Mesodermal cell (in vitro differentiated cells): ENCODE measurements around the gene SLC6A8.
"Not testable (repeated sequence)": the region's sequence is repeated elsewhere in the genome, so short reads cannot be mapped to it uniquely, and the experiment has no call there.

Experiments
- H3K27ac ChIP-seq: 2 replicates; pipeline ENCODE4 v1.7.0; 2013; ENCODE audit warnings: mild to moderate bottlenecking, low read depth, low read length, moderate library complexity; ENCODE audit not compliant: severe bottlenecking
- H3K36me3 ChIP-seq: 2 replicates; pipeline ENCODE4 v1.7.1; 2013; ENCODE audit warnings: mild to moderate bottlenecking, low read length, moderate library complexity; ENCODE audit not compliant: control insufficient read depth, insufficient read depth
- H3K4me1 ChIP-seq: one replicate; pipeline ENCODE4 v1.7.1; 2013; ENCODE audit warnings: mild to moderate bottlenecking, low read length; ENCODE audit not compliant: insufficient read depth, control insufficient read depth, poor library complexity, severe bottlenecking
- H3K4me3 ChIP-seq: 2 replicates; pipeline ENCODE4 v1.7.0; 2013; ENCODE audit warnings: low read length, control low read depth, mild to moderate bottlenecking; ENCODE audit not compliant: insufficient read depth, poor library complexity, severe bottlenecking; ENCODE audit errors: extremely low read depth
- H3K9me3 ChIP-seq: 2 replicates; pipeline ENCODE4 v1.7.1; 2013; ENCODE audit warnings: mild to moderate bottlenecking, low read length, moderate library complexity; ENCODE audit not compliant: control insufficient read depth
- WGBS, 2 experiments: methylation state at CpG; one replicate each; pipeline ENCODE4 v1.1.5; 2013; ENCODE audit warnings: missing lambda C conversion rate in 2 of 2; ENCODE audit not compliant: insufficient coverage in 2 of 2; 5-methylcytosine and 5-hydroxymethylcytosine counted together

The SLC6A8 gene

GRCh38 chrX:153690466-153690865 is 2.7 kb downstream of the SLC6A8 start:
- H3K9me3 ChIP-seq, result no peaks in the 10 kb centered on the region
- H3K36me3 ChIP-seq, result no peaks in the 10 kb centered on the region
- no peak overlapping the region for H3K27ac ChIP-seq
- H3K4me1 ChIP-seq, result peaks cover 7% of the 10 kb centered on the region
- no peak overlapping the region for H3K4me3 ChIP-seq
- 93 to 97% methylated on average over 3 of the region's 14 CpGs for WGBS, 2 experiments

DNA sequence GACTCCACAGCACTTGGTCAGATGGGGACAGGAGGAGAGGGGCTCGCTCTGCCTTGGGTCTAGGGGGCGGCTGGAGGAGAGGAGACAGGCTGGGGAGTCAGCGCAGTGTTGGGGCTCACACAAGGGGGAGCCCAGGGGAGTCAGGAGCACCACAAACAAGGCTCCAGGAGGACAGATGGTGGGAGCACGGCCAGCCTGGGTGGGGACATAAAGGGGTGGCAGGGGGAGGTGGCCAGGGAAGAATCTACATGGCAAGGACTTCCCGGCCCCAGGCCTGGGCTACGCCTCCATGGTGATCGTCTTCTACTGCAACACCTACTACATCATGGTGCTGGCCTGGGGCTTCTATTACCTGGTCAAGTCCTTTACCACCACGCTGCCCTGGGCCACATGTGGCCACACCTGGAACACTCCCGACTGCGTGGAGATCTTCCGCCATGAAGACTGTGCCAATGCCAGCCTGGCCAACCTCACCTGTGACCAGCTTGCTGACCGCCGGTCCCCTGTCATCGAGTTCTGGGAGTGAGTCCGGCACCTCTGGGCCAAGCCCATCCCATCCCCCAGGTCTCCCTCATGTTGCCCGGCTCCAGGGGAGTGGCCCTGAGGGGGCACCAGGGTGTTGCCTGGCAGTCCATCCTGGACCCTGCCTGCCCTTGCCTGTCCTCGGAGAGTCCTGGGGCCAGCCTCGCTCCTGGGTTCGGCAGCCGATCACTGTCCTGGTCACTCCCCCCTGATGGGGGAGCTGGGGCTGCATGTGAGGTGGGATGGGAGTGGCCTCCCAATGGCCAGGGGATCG is 3.5 kb downstream of the SLC6A8 start:
- H3K9me3 ChIP-seq, H3K36me3 ChIP-seq, H3K4me1 ChIP-seq, H3K4me3 ChIP-seq, H3K27ac ChIP-seq: not testable (repeated sequence)
- 86 to 97% methylated on average over 1 to 7 of the region's 21 CpGs for WGBS, 2 experiments

DNA sequence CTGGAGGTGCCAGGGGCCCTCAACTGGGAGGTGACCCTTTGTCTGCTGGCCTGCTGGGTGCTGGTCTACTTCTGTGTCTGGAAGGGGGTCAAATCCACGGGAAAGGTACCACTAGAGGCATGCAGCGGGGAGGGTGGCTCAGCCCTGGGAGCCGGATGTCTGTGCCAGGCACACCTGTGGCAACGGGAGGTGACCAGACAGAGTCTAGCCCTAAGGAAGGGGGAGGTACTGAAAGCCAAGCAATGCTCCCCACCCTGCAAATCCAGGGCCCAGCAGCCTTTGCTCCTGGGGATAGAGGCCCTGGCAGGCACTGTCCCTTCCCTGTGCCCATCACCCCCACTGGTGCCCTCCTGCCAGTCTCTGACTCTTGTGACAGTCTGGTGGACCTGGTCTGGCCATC is 4.3 kb downstream of the SLC6A8 start:
- H3K4me3 ChIP-seq, result no peak overlapping the region
- no peak overlapping the region for H3K27ac ChIP-seq
- H3K4me1 ChIP-seq, result no peaks in the 10 kb centered on the region
- H3K36me3 ChIP-seq, result no peaks in the 10 kb centered on the region
- no peaks in the 10 kb centered on the region for H3K9me3 ChIP-seq
- 88 to 90% methylated on average over 2 to 3 of the region's 4 CpGs for WGBS, 2 experiments

DNA sequence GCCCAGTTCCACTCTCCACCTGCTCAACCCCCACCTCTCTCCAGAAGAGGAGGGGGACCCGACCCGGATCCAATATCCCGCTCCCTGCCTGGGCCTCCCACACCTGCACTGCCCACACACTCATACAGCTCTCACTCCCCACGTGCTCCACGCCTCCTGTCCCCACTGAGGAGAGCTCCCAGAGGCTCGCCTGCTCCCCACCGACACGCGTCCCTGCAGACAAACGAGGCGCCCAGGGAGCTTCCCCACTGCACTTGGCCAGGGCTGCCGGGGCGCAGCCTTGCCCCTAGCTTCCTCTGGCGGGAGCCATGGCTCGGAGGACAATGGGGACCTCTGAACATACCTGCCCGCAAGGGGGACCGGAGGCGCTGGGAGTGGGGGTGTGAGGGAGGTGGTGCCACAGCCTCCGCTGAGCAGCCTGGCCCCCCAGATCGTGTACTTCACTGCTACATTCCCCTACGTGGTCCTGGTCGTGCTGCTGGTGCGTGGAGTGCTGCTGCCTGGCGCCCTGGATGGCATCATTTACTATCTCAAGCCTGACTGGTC is 5.0 kb downstream of the SLC6A8 start:
- Histone ChIP-seq H3K36me3 (no peaks in the 10 kb centered on the region), H3K4me3 (no peak overlapping the region), H3K4me1 (no peaks in the 10 kb centered on the region), H3K9me3 (no peaks in the 10 kb centered on the region), H3K27ac (no peak overlapping the region)
- 100% methylated on average over 1 to 2 of the region's 24 CpGs for WGBS, 2 experiments

DNA sequence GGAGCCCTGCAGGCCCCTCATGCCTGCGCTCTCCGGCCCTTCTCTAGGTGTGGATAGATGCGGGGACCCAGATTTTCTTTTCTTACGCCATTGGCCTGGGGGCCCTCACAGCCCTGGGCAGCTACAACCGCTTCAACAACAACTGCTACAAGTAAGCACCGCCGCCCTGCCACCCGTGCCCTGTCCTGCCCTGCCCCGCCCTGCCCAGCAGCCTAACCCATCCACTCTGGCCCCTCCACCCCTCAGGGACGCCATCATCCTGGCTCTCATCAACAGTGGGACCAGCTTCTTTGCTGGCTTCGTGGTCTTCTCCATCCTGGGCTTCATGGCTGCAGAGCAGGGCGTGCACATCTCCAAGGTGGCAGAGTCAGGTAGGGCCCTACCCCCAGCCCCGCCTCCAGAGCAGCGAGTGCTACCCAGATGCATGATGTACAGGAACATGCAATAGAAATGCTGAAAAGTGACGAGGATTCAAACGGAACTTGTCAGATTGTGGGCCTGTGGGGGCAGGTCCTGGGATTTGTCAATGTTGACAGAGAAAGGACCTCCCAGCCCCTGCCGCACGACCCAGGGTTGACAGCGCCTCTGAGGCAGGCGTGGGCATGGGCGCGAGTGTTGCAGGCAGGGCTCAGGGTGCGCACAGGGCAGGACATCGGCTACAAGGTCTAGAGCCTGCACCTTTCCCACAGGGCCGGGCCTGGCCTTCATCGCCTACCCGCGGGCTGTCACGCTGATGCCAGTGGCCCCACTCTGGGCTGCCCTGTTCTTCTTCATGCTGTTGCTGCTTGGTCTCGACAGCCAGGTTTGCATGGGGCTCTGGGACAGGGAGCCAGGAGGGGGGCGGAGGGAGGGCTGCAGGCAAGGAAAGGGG is 5.7 kb downstream of the SLC6A8 start:
- no peak overlapping the region for H3K4me3 ChIP-seq
- H3K36me3 ChIP-seq, result no peaks in the 10 kb centered on the region
- 98 to 100% methylated on average over 4 to 13 of the region's 31 CpGs for WGBS, 2 experiments
- H3K27ac ChIP-seq, result no peak overlapping the region
- no peaks in the 10 kb centered on the region for H3K4me1 ChIP-seq
- H3K9me3 ChIP-seq, result no peaks in the 10 kb centered on the region

GRCh38 chrX:153694256-153694655 is 6.5 kb downstream of the SLC6A8 start:
- H3K9me3 ChIP-seq, H3K4me3 ChIP-seq, H3K36me3 ChIP-seq, H3K4me1 ChIP-seq, H3K27ac ChIP-seq: not testable (repeated sequence)
- WGBS, 2 experiments, result 90% methylated on average over 4 to 7 of the region's 16 CpGs

DNA sequence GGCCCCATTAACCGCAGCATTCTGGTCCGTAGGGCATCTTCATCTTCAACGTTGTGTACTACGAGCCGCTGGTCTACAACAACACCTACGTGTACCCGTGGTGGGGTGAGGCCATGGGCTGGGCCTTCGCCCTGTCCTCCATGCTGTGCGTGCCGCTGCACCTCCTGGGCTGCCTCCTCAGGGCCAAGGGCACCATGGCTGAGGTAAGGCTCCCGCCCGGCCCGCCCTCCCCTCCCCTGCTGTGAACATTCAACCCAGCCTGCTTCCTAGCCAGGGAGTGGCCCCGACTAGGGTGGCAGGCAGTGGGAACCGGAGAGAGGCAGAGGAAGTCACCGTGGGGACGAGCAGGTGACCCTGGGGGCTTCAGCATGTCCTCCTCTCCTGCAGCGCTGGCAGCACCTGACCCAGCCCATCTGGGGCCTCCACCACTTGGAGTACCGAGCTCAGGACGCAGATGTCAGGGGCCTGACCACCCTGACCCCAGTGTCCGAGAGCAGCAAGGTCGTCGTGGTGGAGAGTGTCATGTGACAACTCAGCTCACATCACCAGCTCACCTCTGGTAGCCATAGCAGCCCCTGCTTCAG is 7.1 kb downstream of the SLC6A8 start:
- Histone ChIP-seq H3K9me3 (no peaks in the 10 kb centered on the region), H3K36me3 (no peaks in the 10 kb centered on the region), H3K4me1 (no peaks in the 10 kb centered on the region), H3K27ac (no peak overlapping the region), H3K4me3 (no peak overlapping the region)
- 96 to 98% methylated on average over 8 to 16 of the region's 23 CpGs for WGBS, 2 experiments

DNA sequence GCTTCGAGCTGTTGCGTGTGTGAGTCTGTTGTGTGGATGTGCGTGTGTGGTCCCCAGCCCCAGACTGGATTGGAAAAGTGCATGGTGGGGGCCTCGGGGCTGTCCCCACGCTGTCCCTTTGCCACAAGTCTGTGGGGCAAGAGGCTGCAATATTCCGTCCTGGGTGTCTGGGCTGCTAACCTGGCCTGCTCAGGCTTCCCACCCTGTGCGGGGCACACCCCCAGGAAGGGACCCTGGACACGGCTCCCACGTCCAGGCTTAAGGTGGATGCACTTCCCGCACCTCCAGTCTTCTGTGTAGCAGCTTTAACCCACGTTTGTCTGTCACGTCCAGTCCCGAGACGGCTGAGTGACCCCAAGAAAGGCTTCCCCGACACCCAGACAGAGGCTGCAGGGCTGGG is 8.4 kb downstream of the SLC6A8 start:
- Histone ChIP-seq H3K9me3 (no peaks in the 10 kb centered on the region), H3K36me3 (peaks cover 1% of the 10 kb centered on the region), H3K4me3 (no peak overlapping the region), H3K27ac (no peak overlapping the region), H3K4me1 (no peaks in the 10 kb centered on the region)
- WGBS, 2 experiments, result 96 to 97% methylated on average over 6 to 7 of the region's 15 CpGs

GRCh38 chrX:153696538-153696937 is 8.8 kb downstream of the SLC6A8 start:
- H3K4me3 ChIP-seq, H3K9me3 ChIP-seq, H3K4me1 ChIP-seq, H3K36me3 ChIP-seq, H3K27ac ChIP-seq: not testable (repeated sequence)
- WGBS, 2 experiments, result 77 to 100% methylated on average over 3 to 4 of the region's 10 CpGs

- H3K27ac ChIP-seq, H3K4me1 ChIP-seq, H3K4me3 ChIP-seq, H3K36me3 ChIP-seq, H3K9me3 ChIP-seq: not testable (repeated sequence)
- 93 to 96% methylated on average over 11 to 15 of the region's 16 CpGs for WGBS, 2 experiments
Measured at GRCh38 chrX:153696986-153697722, 9.4 kb downstream of the SLC6A8 start.
